A673 (cell line): ENCODE data around the gene HLA-DQA2. TPM values are rescaled to one million over a fixed set of nuclear protein-coding genes. Genes with fewer than 3 reads are reported as not detected.

Experiments used
- BruUV-seq: library from RNA; stranded (reverse); fragments of 400-500 nt; replicated peaks from 2 replicates; lab custom pipeline; 2021; lab: Mats Ljungman, UMichigan
- CTCF ChIA-PET: fragments of 300-600 bp; sonication (Branson Sonifier 250); formaldehyde crosslinking; loops from one replicate; lab custom pipeline; 2022; ENCODE audit warnings: antibody characterized with exemption; lab: Charles Lee
- POLR2A ChIA-PET: fragments of 300-600 bp; sonication (Branson Sonifier 250); formaldehyde crosslinking; loops from one replicate; lab custom pipeline; 2022; ENCODE audit warnings: antibody characterized with exemption; ENCODE audit not compliant: low non-redundant PET; lab: Charles Lee
- DNase-seq: peaks from one replicate; pipeline ENCODE4 v3.0.0-alpha.2; 2015; ENCODE audit warnings: low spot score
- H3K27ac ChIP-seq: fragments of 200-600 bp; sonication (generic); 2 replicates; pipeline ENCODE4 v1.5.1; 2016; ENCODE audit warnings: mixed run types, low read depth, mild to moderate bottlenecking, mixed read lengths, antibody characterized with exemption, low read length; ENCODE audit not compliant: poor library complexity, severe bottlenecking
- H3K27me3 ChIP-seq: fragments of 200-600 bp; sonication (generic); replicated peaks from 2 replicates; pipeline ENCODE4 v1.6.1; 2017; ENCODE audit warnings: mixed run types, low read depth, mild to moderate bottlenecking, mixed read lengths, antibody characterized with exemption, low read length; ENCODE audit not compliant: insufficient read depth, poor library complexity
- H3K36me3 ChIP-seq: fragments of 200-600 bp; sonication (generic); 2 replicates; pipeline ENCODE4 v1.6.1; 2016; ENCODE audit warnings: mixed run types, mild to moderate bottlenecking, mixed read lengths, antibody characterized with exemption, low read length; ENCODE audit not compliant: insufficient read depth, poor library complexity, severe bottlenecking
- H3K4me1 ChIP-seq: fragments of 200-600 bp; sonication (generic); 2 replicates; pipeline ENCODE4 v1.6.1; 2017; ENCODE audit warnings: mixed run types, mild to moderate bottlenecking, mixed read lengths, antibody characterized with exemption, low read length; ENCODE audit not compliant: insufficient read depth, poor library complexity, severe bottlenecking
- H3K4me3 ChIP-seq: fragments of 200-600 bp; sonication (generic); 2 replicates; pipeline ENCODE4 v1.5.1; 2016; ENCODE audit warnings: low read depth, mixed run types, mild to moderate bottlenecking, mixed read lengths, low read length; ENCODE audit not compliant: poor library complexity, severe bottlenecking
- H3K9me3 ChIP-seq: fragments of 200-600 bp; sonication (generic); 2 replicates; pipeline ENCODE4 v1.6.1; 2016; ENCODE audit warnings: mixed run types, low read depth, mild to moderate bottlenecking, mixed read lengths, antibody characterized with exemption, low read length; ENCODE audit not compliant: poor library complexity, severe bottlenecking
- CTCF ChIP-seq: fragments of 300-800, 200-600 bp; sonication (generic); conservative IDR thresholded peaks from 2 replicates; pipeline ENCODE4 v1.5.1; 2017; ENCODE audit warnings: low read depth, mild to moderate bottlenecking, antibody characterized with exemption, low read length, moderate library complexity, mixed read lengths
- EZH2 ChIP-seq: fragments of 200-600 bp; sonication (generic); IDR thresholded peaks from 2 replicates; pipeline ENCODE4 v1.6.1; 2017; ENCODE audit warnings: borderline replicate concordance, low read depth, mild to moderate bottlenecking, mixed read lengths, antibody characterized with exemption, low read length; ENCODE audit not compliant: poor library complexity, severe bottlenecking
- intact Hi-C: fragments of 100-400 bp; cut with micrococcal nuclease; formaldehyde crosslinking; loops from one replicate; pipeline ENCODE4 v1.10.0; 2022; ENCODE audit not compliant: unreplicated experiment
- total RNA-seq: library from RNA; stranded (reverse); gene quantifications from 2 replicates; pipeline ENCODE4 v1.2.3, GENCODE V29; 2021

The HLA-DQA2 gene
- total RNA-seq, 1 experiment from 2014 or later: not detected

GRCh38 chr6:32752580-32752979 lies 11.4 kb downstream of the HLA-DQA2 start:
- POLR2A ChIA-PET: no interaction called here
- BruUV-seq: no TSS peak
- Histone ChIP-seq H3K4me3 (no peak overlapping the region), H3K27me3 (peaks cover 34% of the 10 kb centered on the region), H3K9me3 (no peaks in the 10 kb centered on the region), H3K27ac (no peak overlapping the region), H3K36me3 (no peaks in the 10 kb centered on the region), H3K4me1 (no peaks in the 10 kb centered on the region)
- intact Hi-C loops: no loop called here
- peak; percentile 57 for DNase-seq
- CTCF ChIA-PET: interaction anchor here (0.6 kb wide), 1 partner anchor 33 kb away, joined by 3 read pairs; no protein-coding TSS in a partner anchor
- no peak for TF ChIP-seq EZH2

- no peak for DNase-seq
- Histone ChIP-seq H3K9me3 (no peaks in the 10 kb centered on the region), H3K4me3 (no peak overlapping the region), H3K4me1 (no peaks in the 10 kb centered on the region), H3K27ac (no peak overlapping the region), H3K27me3 (peaks cover 24% of the 10 kb centered on the region), H3K36me3 (no peaks in the 10 kb centered on the region)
- BruUV-seq: no TSS peak
- TF ChIP-seq EZH2: no peak
- TF ChIP-seq CTCF: no peak
- intact Hi-C loops: loop anchor here (5.0 kb wide), 1 partner anchor 97 kb away; no protein-coding TSS in a partner anchor
- ChIA-PET CTCF (no interaction called here), POLR2A (no interaction called here)
Observed at GRCh38 chr6:32759669-32760068, 18.5 kb downstream of the HLA-DQA2 start.

GRCh38 chr6:32761072-32761471 lies 19.9 kb downstream of the HLA-DQA2 start:
- Histone ChIP-seq H3K4me3 (no peak overlapping the region), H3K27me3 (peaks cover 17% of the 10 kb centered on the region), H3K27ac (no peak overlapping the region), H3K36me3 (no peaks in the 10 kb centered on the region), H3K4me1 (no peaks in the 10 kb centered on the region), H3K9me3 (no peaks in the 10 kb centered on the region)
- DNase-seq: no peak
- BruUV-seq: no TSS peak
- POLR2A ChIA-PET: no interaction called here
- CTCF ChIA-PET: no interaction called here
- intact Hi-C loops: loop anchor here (5.0 kb wide), 1 partner anchor 99 kb away; no protein-coding TSS in a partner anchor
- TF ChIP-seq CTCF (no peak), EZH2 (no peak)

GRCh38 chr6:32761548-32761947 lies 20.4 kb downstream of the HLA-DQA2 start:
- H3K4me3 ChIP-seq: no peak overlapping the region
- H3K36me3 ChIP-seq: no peaks in the 10 kb centered on the region
- no peak overlapping the region for H3K27ac ChIP-seq
- TF ChIP-seq CTCF (no peak), EZH2 (no peak)
- ChIA-PET CTCF (interaction anchor here (0.5 kb wide), 1 partner anchor 97 kb away, joined by 4 read pairs; no protein-coding TSS in a partner anchor), POLR2A (no interaction called here)
- DNase-seq: no peak
- no peaks in the 10 kb centered on the region for H3K4me1 ChIP-seq
- H3K9me3 ChIP-seq: no peaks in the 10 kb centered on the region
- no TSS peak for BruUV-seq
- intact Hi-C loops: loop anchor here (5.0 kb wide), 1 partner anchor 99 kb away; no protein-coding TSS in a partner anchor
- H3K27me3 ChIP-seq: peaks cover 18% of the 10 kb centered on the region
